GM13976 (cell line): ENCODE data around the gene NCK2.

ENCODE experiments used
- DNase-seq: peaks from one replicate; pipeline ENCODE4 v3.0.0; 2012; ENCODE audit warnings: low spot score
- CTCF ChIP-seq: IDR thresholded peaks from 2 replicates; pipeline ENCODE4 v1.5.1; 2012; ENCODE audit warnings: borderline replicate concordance, mild to moderate bottlenecking; ENCODE audit not compliant: insufficient read depth; ENCODE audit errors: extremely low read depth, missing control alignments, control extremely low read depth
- in situ Hi-C: fragments of 300-500 bp; cut with MboI; formaldehyde crosslinking; loops from one replicate; pipeline ENCODE4 v1.12.0; 2022; ENCODE audit warnings: low sequenced_read_pairs, mixed read lengths, inconsistent platforms; ENCODE audit not compliant: unreplicated experiment

The NCK2 gene

GRCh38 chr2:105783151-105783738 lies 38.5 kb downstream of the NCK2 start:
- no peak for DNase-seq
- no peak for TF ChIP-seq CTCF
- in situ Hi-C loops, result no loop called here

- in situ Hi-C loops, result no loop called here
- TF ChIP-seq CTCF, result no peak
- no peak for DNase-seq
Observed at GRCh38 chr2:105783972-105784371, 39.3 kb downstream of the NCK2 start.

- DNase-seq, result no peak
- in situ Hi-C loops, result no loop called here
- no peak for TF ChIP-seq CTCF
Observed at GRCh38 chr2:105784589-105784988, 39.9 kb downstream of the NCK2 start.

- in situ Hi-C loops, result no loop called here
- no peak for DNase-seq
- no peak for TF ChIP-seq CTCF
Observed at GRCh38 chr2:105785095-105785847, 40.6 kb downstream of the NCK2 start.

GRCh38 chr2:105786231-105787230 lies 41.8 kb downstream of the NCK2 start:
- in situ Hi-C loops, result no loop called here
- no peak for TF ChIP-seq CTCF
- DNase-seq, result no peak
